Peyer's patch (tissue), 4 donors: ENCODE data around the gene SIM1. TPM values are rescaled to one million over a fixed set of nuclear protein-coding genes. Genes with fewer than 3 reads are reported as not detected.

Experiments
- DNase-seq, 3 donors: peaks; one replicate each; pipeline ENCODE4 v3.0.0-alpha.2; 2017 to 2019
- H3K27ac ChIP-seq, 4 donors: fragments of 200-600 bp; sonication (generic); one replicate each; pipeline ENCODE4 v1.5.1; 2016 to 2019
- H3K27me3 ChIP-seq, 2 donors: fragments of 200-600 bp; sonication (generic); one replicate each; pipeline ENCODE4 v1.5.1; 2019
- H3K36me3 ChIP-seq, 3 donors: fragments of 200-600 bp; sonication (generic); one replicate each; pipeline ENCODE4 v1.5.1; 2016 to 2019
- H3K4me1 ChIP-seq, 4 donors: fragments of 200-600 bp; sonication (generic); one replicate each; pipeline ENCODE4 v1.5.1; 2016 to 2019
- H3K4me3 ChIP-seq, 4 donors: fragments of 200-600 bp; sonication (generic); 1 replicate in 3 of 4; 2 replicates in 1 of 4; pipeline ENCODE4 v1.5.1; 2016 to 2019; ENCODE audit warnings: mild to moderate bottlenecking in 1 of 4
- H3K9me3 ChIP-seq, 4 donors: fragments of 200-600 bp; sonication (generic); one replicate each; pipeline ENCODE4 v1.5.1; 2016 to 2019; ENCODE audit warnings: mild to moderate bottlenecking in 1 of 4
- POLR2A ChIP-seq, 2 donors: fragments of 450-650 bp; IDR thresholded peaks; one replicate each; pipeline ENCODE4 v1.5.1; 2017; ENCODE audit warnings: antibody characterized with exemption in 2 of 2, mild to moderate bottlenecking in 2 of 2, moderate library complexity in 2 of 2
- total RNA-seq, 4 donors: library from RNA; depleted of rRNA; stranded (reverse); fragments of >200 nt; gene quantifications; one replicate each; pipeline ENCODE4 v1.1.0, GENCODE V29; 2016
- TF ChIP-seq, protein P1 (sequence below), 6 experiments: fragments of 450-650 bp in 4 of 6; fragments of 200-600 bp in 2 of 6; sonication (generic) in 1 of 6; IDR thresholded peaks; one replicate each; pipeline ENCODE4 v1.5.1; 2017 to 2019; ENCODE audit warnings: antibody characterized with exemption in 6 of 6, mild to moderate bottlenecking in 3 of 6, moderate library complexity in 1 of 6

SIM1 gene
- total RNA-seq, 4 donors from 2014 or later: 0.13 TPM; not detected in 3

DNA sequence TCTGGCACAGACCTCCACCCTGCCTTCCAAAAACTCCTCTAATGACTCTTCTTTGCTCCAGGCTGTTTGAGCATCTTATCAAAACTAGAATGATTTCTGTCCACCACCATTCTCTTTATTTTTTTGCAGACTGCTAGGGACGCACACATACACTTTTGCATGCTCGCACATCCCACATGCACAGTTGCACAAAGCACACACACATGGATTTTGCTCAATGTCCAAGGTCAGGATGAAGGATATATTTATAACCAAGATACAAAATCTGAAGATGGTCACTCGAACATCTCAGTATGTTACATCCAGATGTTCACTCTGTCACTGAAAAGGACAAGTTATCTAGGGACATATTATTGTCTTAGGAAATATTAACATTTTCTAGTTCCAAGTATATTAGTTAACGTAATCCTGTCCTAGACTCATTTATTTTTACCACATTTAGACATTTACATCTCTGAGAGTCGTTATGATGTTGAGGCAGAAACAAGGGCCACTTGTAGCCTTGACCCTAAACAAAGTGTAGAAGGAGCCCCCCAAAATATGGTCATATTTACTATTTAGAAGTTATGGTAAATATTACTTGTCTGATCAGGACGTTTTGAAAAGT lies 3.4 kb upstream of the SIM1 start:
- Histone ChIP-seq H3K27me3 (peaks cover 5 to 63% of the 10 kb centered on the region in 2 donors), H3K4me1 (peaks cover 0 to 12% (median 0%) of the 10 kb centered on the region in 4 donors), H3K4me3 (no peak overlapping the region), H3K36me3 (no peaks in the 10 kb centered on the region), H3K27ac (no peak overlapping the region), H3K9me3 (peaks cover 0 to 6% (median 0%) of the 10 kb centered on the region in 4 donors)
- DNase-seq: no peak
- TF ChIP-seq POLR2A (IDR thresholded peaks at IDR 0.05): no peak
- TF ChIP-seq, protein P1, sequence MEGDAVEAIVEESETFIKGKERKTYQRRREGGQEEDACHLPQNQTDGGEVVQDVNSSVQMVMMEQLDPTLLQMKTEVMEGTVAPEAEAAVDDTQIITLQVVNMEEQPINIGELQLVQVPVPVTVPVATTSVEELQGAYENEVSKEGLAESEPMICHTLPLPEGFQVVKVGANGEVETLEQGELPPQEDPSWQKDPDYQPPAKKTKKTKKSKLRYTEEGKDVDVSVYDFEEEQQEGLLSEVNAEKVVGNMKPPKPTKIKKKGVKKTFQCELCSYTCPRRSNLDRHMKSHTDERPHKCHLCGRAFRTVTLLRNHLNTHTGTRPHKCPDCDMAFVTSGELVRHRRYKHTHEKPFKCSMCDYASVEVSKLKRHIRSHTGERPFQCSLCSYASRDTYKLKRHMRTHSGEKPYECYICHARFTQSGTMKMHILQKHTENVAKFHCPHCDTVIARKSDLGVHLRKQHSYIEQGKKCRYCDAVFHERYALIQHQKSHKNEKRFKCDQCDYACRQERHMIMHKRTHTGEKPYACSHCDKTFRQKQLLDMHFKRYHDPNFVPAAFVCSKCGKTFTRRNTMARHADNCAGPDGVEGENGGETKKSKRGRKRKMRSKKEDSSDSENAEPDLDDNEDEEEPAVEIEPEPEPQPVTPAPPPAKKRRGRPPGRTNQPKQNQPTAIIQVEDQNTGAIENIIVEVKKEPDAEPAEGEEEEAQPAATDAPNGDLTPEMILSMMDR (IDR thresholded peaks at IDR 0.05): no peak

DNA sequence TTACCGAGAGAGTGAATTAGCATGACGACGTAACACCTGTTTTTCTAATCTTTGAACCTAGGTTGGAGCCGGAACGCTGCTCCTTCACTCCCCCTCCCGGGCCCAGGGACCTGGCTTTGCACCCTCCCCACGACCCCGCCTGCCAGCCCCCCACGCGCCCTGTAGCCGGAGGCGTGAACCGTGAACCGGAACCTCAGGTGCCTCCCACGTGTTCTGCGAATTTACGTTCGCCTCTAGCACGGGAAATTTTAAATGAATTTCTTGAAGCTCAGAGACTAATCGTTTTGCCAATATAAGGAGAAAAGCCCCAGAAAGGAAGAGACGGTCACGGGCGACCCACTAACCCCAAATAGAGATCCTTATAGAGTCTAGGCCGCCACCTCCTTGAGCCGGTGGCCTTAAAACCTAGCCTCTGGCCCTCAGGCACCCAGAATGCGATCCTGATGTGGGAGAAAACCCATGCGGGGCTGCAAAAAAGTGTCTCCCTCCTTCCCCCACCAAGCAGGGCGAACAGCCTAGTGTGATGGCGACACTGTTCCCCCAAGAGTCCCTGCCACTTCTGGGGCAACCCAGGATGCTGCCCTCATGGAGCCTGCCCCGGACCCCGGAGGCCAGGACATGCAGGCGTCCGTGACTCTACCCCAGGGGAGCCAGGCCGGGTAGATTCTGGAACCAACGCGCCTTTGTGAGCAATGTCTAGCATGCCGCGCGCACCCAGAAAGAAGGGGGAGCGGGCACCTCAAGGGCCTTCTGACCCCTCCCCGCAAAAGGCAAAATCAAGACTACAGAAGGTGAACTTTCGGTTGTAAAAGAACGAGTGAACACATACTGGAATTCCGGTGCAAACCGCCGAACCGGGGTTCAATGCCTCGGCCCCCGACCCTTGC lies 2.7 kb upstream of the SIM1 start:
- H3K27ac ChIP-seq: no peak overlapping the region
- H3K9me3 ChIP-seq: peaks cover 0 to 6% (median 0%) of the 10 kb centered on the region in 4 donors
- peaks cover 0 to 12% (median 0%) of the 10 kb centered on the region in 4 donors for H3K4me1 ChIP-seq
- TF ChIP-seq, protein P1 (IDR thresholded peaks at IDR 0.05): no peak
- TF ChIP-seq POLR2A (IDR thresholded peaks at IDR 0.05): no peak
- peaks cover 5 to 69% of the 10 kb centered on the region in 2 donors for H3K27me3 ChIP-seq
- H3K4me3 ChIP-seq: no peak overlapping the region
- H3K36me3 ChIP-seq: no peaks in the 10 kb centered on the region
- DNase-seq: no peak

GRCh38 chr6:100466410-100467128 lies 1.8 kb upstream of the SIM1 start:
- H3K4me3 ChIP-seq: no peak overlapping the region
- TF ChIP-seq POLR2A (IDR thresholded peaks at IDR 0.05): no peak
- TF ChIP-seq, protein P1 (IDR thresholded peaks at IDR 0.05): no peak
- H3K36me3 ChIP-seq: no peaks in the 10 kb centered on the region
- DNase-seq: no peak
- peaks cover 5 to 68% of the 10 kb centered on the region in 2 donors for H3K27me3 ChIP-seq
- H3K9me3 ChIP-seq: peaks cover 0 to 6% (median 0%) of the 10 kb centered on the region in 4 donors
- no peak overlapping the region for H3K27ac ChIP-seq
- H3K4me1 ChIP-seq: peaks cover 0 to 12% (median 0%) of the 10 kb centered on the region in 4 donors

GRCh38 chr6:100465701-100466409 lies 1.1 kb upstream of the SIM1 start:
- TF ChIP-seq POLR2A (IDR thresholded peaks at IDR 0.05): no peak
- TF ChIP-seq, protein P1 (IDR thresholded peaks at IDR 0.05): no peak
- no peaks in the 10 kb centered on the region for H3K36me3 ChIP-seq
- H3K4me1 ChIP-seq: peaks cover 0 to 12% (median 0%) of the 10 kb centered on the region in 4 donors
- H3K27me3 ChIP-seq: peaks cover 0 to 71% of the 10 kb centered on the region in 2 donors
- no peak overlapping the region for H3K4me3 ChIP-seq
- H3K27ac ChIP-seq: no peak overlapping the region
- H3K9me3 ChIP-seq: peaks cover 0 to 6% (median 0%) of the 10 kb centered on the region in 4 donors
- no peak for DNase-seq
